Astrocyte of the cerebellum (primary cell): Measurements from ENCODE around the gene MIA2.

Experiments used
- DNase-seq: peaks from one replicate; pipeline ENCODE4 v3.0.0-alpha.2; 2011; ENCODE audit warnings: low read depth
- H3K4me3 ChIP-seq: 2 replicates; pipeline ENCODE4 v1.5.1; 2011; ENCODE audit warnings: mild to moderate bottlenecking, low read depth, low read length, moderate library complexity
- in situ Hi-C: cut with HindIII; loops from 2 replicates; pipeline ENCODE4 v1.10.0; 2017; ENCODE audit warnings: low sequenced_read_pairs
- TF ChIP-seq, protein P1 (sequence below): IDR thresholded peaks from 2 replicates; pipeline ENCODE4 v1.5.1; 2012; ENCODE audit warnings: low read length, low read depth, moderate library complexity, mild to moderate bottlenecking; ENCODE audit errors: missing control alignments

MIA2 gene

DNA sequence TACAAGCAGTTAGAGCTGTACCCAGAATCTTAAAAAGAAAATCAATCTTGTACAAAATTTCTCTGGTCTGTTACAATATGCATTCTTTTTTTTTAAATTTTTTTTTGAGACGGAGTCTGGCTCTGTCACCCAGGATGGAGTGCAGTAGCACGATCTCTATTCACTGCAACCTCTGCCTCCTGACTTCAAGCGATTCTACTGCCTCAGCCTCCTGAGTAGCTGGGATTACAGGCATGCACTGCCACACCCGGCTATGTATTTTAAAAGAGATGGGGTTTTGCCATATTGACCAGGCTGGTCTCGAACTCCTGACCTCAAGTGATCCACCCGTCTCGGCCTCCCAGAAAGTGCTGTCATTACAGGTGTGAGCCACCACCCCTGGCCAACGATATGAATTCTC lies 194.4 kb downstream of the MIA2 start:
- DNase-seq = no peak
- TF ChIP-seq, protein P1, sequence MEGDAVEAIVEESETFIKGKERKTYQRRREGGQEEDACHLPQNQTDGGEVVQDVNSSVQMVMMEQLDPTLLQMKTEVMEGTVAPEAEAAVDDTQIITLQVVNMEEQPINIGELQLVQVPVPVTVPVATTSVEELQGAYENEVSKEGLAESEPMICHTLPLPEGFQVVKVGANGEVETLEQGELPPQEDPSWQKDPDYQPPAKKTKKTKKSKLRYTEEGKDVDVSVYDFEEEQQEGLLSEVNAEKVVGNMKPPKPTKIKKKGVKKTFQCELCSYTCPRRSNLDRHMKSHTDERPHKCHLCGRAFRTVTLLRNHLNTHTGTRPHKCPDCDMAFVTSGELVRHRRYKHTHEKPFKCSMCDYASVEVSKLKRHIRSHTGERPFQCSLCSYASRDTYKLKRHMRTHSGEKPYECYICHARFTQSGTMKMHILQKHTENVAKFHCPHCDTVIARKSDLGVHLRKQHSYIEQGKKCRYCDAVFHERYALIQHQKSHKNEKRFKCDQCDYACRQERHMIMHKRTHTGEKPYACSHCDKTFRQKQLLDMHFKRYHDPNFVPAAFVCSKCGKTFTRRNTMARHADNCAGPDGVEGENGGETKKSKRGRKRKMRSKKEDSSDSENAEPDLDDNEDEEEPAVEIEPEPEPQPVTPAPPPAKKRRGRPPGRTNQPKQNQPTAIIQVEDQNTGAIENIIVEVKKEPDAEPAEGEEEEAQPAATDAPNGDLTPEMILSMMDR = no peak
- in situ Hi-C loops = no loop called here
- no peak overlapping the region for H3K4me3 ChIP-seq

DNA sequence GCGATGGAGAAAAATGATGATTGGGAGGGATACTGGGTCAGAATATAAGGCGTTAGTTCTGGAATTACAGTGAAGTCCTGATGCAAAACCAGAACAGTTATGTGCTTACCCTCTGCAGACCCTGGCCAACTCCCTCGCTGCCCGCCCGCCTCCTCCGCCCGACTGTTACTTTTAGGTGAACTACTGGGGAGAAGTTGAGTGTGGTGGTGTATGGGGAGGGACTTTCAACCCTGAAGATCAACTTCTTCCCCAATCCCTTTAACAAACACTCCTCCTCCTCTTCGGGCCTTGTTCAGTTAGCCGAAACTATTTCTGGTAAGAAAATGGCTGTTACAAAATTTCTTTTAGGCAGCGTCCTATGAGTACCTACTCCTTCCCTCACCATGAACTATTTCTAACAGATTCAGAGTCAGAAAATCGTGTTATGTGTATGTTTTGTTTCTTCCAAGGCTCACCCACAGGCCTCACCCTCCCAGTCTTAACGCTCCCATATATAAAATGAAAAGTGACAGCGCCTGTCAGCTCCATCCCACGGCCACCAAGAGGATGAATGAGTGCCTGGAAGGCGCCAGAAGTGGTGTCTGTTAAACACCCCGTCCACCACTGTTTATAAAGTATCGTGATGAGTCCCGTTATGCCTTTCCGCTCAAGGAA lies 197.2 kb downstream of the MIA2 start:
- H3K4me3 ChIP-seq = peak overlapping the region; percentile 83
- TF ChIP-seq, protein P1 = no peak
- no peak for DNase-seq
- in situ Hi-C loops = no loop called here

DNA sequence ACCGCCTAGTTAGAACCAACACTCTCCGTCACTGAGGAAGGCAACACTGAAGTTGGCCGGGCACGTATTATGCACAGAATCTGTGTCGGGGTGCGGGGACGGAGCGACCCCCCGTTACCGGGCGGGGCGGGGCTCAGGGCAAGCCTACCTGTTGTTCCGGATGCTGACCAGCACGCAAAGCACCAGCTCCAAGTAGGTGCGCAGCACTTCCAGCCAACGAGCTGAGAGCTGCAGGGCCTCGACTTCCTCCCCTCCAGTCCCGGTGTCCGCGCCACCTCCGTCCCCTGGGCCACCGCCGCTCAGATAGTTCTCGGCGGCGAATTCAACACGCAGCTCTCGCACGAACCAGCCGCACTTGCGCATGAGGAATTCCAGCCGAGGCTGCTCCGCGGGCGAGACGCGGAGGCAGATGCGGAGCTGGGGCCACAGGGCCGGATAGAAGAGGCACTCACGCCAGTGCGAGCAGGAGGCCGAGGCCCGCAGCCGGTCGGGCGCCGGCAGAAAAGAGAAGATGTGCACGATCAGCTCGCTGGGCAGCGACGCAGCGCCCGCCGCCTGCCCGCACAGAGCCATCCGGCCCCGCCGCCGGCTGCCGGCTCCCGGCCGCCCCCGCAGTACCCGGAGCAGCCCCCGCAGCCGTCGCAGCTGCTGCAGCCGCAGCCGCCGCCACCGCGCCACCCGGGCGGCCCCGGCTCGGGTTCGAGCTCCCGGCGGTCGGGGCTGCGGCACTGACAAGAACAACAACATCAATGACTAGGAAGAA lies 197.9 kb downstream of the MIA2 start:
- peak overlapping the region; percentile 83 for H3K4me3 ChIP-seq
- DNase-seq = no peak
- TF ChIP-seq, protein P1 = no peak
- in situ Hi-C loops = no loop called here

DNA sequence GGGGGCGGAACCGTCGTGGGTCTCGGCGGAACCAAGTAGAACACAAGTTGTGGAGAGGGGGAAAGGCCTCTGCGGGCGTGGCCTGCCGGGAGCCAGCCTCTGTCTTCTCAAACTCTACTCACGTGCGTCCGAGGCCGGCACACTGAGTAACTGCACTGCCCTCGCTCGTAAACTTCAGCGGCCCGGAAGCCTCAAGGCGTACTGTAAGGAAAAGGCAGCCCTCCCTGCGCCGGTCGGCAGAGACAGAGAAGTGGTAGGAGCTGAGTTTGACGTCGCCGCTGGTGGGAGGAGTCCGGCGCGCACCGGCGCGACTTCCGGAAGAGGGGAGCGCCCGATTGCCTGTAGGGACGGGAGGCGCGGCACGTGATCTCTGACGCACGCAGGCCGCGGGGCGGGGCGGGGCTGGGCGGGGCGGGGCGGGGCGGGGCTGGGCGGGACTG lies 198.5 kb downstream of the MIA2 start, which contains the start of gene FBXO33:
TSS of gene FBXO33 (minus strand) at position 255 of the 440 bp plus-strand sequence. CDS start 271 bp downstream, outside the sequence.
- TF ChIP-seq, protein P1 = no peak
- in situ Hi-C loops = no loop called here
- H3K4me3 ChIP-seq = peak within 1 kb of the TSS; percentile 83
- DNase-seq = peak; percentile 92

DNA sequence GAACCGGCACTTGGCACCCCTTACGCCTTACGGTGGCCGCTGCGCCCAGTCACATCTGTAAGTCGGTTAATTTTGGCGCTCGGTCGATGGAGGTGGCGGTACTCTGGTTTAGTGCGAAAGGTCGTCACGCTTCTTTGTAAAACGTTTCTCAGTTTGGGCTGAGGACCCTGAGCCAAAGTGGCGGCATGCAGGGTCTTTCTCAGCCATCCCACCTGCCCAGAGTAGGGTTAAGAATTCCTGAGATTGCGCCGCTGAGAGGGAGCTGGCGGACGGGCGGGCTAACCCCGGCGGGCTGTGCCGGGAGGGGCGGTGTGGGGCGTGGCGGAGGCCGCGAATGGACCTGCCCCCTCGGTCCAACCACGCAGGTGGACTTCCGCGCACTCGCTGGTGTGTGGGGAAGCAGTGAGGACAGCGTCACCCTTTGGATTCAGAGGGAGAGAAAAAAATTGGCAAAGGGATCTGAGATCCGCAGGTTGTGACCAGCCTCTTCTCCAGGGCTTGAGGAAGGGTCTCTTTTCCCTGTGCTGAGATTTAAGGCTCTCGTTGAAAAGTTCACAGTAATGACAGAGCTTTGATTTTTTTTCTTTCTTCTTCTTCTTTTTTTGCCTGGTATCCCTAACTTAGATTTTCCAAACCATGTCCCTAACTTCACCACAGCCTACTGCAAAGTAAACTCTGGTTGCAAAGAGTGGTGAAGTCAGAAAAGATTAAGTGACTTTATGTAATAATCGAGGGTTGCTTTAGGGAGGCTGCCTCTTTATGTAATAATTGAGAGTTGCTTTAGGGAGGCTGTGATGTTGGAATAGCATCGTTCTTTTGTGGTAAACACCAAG lies 199.1 kb downstream of the MIA2 start:
- in situ Hi-C loops = no loop called here
- peak overlapping the region; percentile 83 for H3K4me3 ChIP-seq
- TF ChIP-seq, protein P1 = no peak
- peak; percentile 42 for DNase-seq

DNA sequence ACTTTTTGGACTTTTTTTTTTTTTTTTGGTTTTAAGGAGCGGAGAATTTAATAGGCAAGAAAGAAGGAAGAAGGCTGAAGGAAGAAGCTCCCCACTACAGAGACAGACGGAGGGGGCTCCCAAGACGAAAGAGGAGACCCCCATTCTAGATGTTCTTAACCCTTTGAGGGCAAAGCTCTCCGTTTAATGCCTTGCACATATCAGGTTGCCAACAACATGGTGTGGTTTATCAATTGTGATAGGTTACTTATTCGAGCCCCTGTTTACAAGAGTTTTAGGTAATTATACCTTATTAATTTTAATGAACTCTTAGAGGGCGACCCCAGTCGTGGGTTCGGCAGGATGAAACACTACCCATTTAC lies 199.7 kb downstream of the MIA2 start:
- H3K4me3 ChIP-seq = peak overlapping the region; percentile 83
- no peak for DNase-seq
- TF ChIP-seq, protein P1 = no peak
- in situ Hi-C loops = no loop called here
